Progenitor cell of endocrine pancreas (in vitro differentiated cells): ENCODE data around the gene PSMD13. TPM values are rescaled to one million over a fixed set of nuclear protein-coding genes. Genes with fewer than 3 reads are reported as not detected.

Experiments
- DNase-seq: peaks from one replicate; pipeline ENCODE4 v3.0.0; 2021; ENCODE audit warnings: low spot score; ENCODE audit not compliant: unreplicated experiment
- H3K27ac Mint-ChIP-seq: 2 replicates; pipeline ENCODE4 v1.8.0; 2021; ENCODE audit warnings: mild to moderate bottlenecking, moderate library complexity, mixed read lengths
- H3K27me3 Mint-ChIP-seq: 2 replicates; pipeline ENCODE4 v1.8.0; 2021; ENCODE audit warnings: mixed read lengths
- H3K36me3 Mint-ChIP-seq: 2 replicates; pipeline ENCODE4 v1.8.0; 2022; ENCODE audit warnings: mixed read lengths; ENCODE audit not compliant: insufficient read depth
- H3K4me1 Mint-ChIP-seq: 2 replicates; pipeline ENCODE4 v1.8.0; 2021; ENCODE audit warnings: low read depth, mixed read lengths
- H3K4me3 Mint-ChIP-seq: 2 replicates; pipeline ENCODE4 v1.8.0; 2021; ENCODE audit warnings: low read depth, mild to moderate bottlenecking, moderate library complexity, mixed read lengths
- H3K9me3 Mint-ChIP-seq: 2 replicates; pipeline ENCODE4 v1.8.0; 2021; ENCODE audit warnings: low read depth, mixed read lengths
- total RNA-seq: library from RNA; stranded (reverse); gene quantifications from 2 replicates; pipeline ENCODE4 v1.2.1, GENCODE V29; 2021
- TF ChIP-seq, protein P1 (sequence below): fragments of 200-600 bp; sonication (generic); IDR thresholded peaks from one replicate; pipeline ENCODE4 v1.5.0; 2021; ENCODE audit warnings: antibody characterized with exemption, mild to moderate bottlenecking; ENCODE audit not compliant: unreplicated experiment

PSMD13 gene
- total RNA-seq, 1 donor from 2014 or later: 100 TPM

DNA sequence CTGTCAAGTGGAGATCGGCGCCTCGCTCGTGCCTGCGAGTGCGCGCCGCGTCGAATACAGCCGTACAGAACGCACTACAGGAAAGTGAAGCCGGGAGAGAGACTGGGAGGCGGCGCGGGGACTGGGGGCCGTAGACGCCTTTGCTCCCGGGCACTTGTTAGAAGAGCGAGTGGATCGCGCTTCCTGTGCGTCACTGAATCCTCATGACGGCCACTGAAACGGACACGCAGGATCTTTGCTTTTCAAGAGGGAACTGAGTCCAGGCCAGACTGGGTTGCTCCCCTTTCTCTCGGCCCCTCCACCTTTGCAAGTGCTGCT lies 29.0 kb upstream of the PSMD13 start:
- Mint-ChIP-seq H3K27ac (peak overlapping the region; percentile 99), H3K9me3 (no peaks in the 10 kb centered on the region), H3K36me3 (peaks cover 1% of the 10 kb centered on the region), H3K4me1 (peaks cover 12% of the 10 kb centered on the region), H3K27me3 (no peaks in the 10 kb centered on the region), H3K4me3 (peak overlapping the region; percentile 93)
- TF ChIP-seq, protein P1, sequence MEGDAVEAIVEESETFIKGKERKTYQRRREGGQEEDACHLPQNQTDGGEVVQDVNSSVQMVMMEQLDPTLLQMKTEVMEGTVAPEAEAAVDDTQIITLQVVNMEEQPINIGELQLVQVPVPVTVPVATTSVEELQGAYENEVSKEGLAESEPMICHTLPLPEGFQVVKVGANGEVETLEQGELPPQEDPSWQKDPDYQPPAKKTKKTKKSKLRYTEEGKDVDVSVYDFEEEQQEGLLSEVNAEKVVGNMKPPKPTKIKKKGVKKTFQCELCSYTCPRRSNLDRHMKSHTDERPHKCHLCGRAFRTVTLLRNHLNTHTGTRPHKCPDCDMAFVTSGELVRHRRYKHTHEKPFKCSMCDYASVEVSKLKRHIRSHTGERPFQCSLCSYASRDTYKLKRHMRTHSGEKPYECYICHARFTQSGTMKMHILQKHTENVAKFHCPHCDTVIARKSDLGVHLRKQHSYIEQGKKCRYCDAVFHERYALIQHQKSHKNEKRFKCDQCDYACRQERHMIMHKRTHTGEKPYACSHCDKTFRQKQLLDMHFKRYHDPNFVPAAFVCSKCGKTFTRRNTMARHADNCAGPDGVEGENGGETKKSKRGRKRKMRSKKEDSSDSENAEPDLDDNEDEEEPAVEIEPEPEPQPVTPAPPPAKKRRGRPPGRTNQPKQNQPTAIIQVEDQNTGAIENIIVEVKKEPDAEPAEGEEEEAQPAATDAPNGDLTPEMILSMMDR: no peak
- no peak for DNase-seq

- Mint-ChIP-seq H3K36me3 (peaks cover 3% of the 10 kb centered on the region), H3K27ac (peak overlapping the region; percentile 99), H3K27me3 (no peaks in the 10 kb centered on the region), H3K9me3 (no peaks in the 10 kb centered on the region), H3K4me3 (peak overlapping the region; percentile 93), H3K4me1 (peaks cover 12% of the 10 kb centered on the region)
- peak; percentile 46 for DNase-seq
- TF ChIP-seq, protein P1: no peak
Measured at GRCh38 chr11:208181-208916, 28.4 kb upstream of the PSMD13 start.

DNA sequence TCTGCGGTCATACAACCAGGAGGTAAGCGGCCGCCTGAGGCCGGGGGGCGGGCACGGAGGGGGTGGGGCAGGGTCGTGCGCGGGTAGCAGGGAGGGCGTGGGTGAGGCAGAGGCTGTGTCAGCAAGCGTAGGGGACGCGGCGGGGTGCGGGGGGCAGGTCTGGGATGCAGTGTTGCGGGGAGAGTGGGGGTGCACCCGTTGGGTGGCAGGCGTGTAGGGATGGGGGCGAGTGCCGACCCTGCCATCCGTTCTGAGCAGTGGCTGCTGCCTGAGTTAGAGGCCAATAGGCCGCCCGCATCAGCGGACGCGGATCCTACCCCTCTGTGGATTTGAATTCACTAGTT lies 27.9 kb upstream of the PSMD13 start:
- no peaks in the 10 kb centered on the region for H3K9me3 Mint-ChIP-seq
- peak overlapping the region; percentile 90 for H3K27ac Mint-ChIP-seq
- H3K36me3 Mint-ChIP-seq: peaks cover 5% of the 10 kb centered on the region
- H3K27me3 Mint-ChIP-seq: no peaks in the 10 kb centered on the region
- H3K4me3 Mint-ChIP-seq: peak overlapping the region; percentile 93
- peaks cover 12% of the 10 kb centered on the region for H3K4me1 Mint-ChIP-seq
- TF ChIP-seq, protein P1: no peak
- DNase-seq: no peak

GRCh38 chr11:209275-210121 lies 27.3 kb upstream of the PSMD13 start:
- TF ChIP-seq, protein P1: no peak
- Mint-ChIP-seq H3K36me3 (peaks cover 6% of the 10 kb centered on the region), H3K27ac (peak overlapping the region; percentile 90), H3K27me3 (no peaks in the 10 kb centered on the region), H3K4me1 (peaks cover 12% of the 10 kb centered on the region), H3K9me3 (no peaks in the 10 kb centered on the region), H3K4me3 (peak overlapping the region; percentile 93)
- DNase-seq: no peak

DNA sequence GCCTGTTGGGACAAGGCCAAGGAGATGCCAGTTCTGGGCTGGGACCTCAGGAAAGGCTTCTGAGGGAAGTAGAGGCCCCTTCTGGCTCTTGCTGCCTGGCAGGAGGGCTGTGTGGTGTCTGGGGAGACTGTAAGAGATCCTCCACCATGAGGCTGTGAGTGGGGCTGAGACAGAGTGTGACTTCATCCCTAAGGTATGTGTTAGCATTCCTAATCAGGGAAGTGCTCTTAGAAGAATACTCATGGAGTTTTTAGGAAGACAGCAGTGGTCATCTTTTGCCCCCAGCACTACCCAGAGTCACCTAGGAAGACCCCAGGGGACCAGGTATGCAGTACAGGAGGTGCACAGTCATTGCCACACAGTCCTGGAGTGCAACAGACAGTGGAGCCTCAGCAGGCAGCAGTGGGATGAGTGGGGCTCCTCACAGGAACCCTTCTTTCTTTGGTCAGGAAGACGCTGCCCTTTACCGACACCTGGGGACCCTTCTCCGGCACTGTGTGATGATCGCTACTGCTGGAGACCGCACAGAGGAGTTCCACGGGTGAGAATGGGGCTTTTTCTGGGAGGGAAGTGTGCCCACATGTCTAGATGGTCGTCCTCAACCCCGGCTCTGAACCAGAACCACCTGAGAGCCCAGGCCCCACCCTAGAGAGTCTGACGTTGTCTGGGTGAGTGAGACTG lies 26.5 kb upstream of the PSMD13 start:
- TF ChIP-seq, protein P1: no peak
- peaks cover 7% of the 10 kb centered on the region for H3K36me3 Mint-ChIP-seq
- H3K4me3 Mint-ChIP-seq: peak overlapping the region; percentile 93
- H3K27ac Mint-ChIP-seq: peak overlapping the region; percentile 82
- H3K27me3 Mint-ChIP-seq: no peaks in the 10 kb centered on the region
- peaks cover 12% of the 10 kb centered on the region for H3K4me1 Mint-ChIP-seq
- DNase-seq: no peak
- no peaks in the 10 kb centered on the region for H3K9me3 Mint-ChIP-seq
